Heart right ventricle (tissue), 16 donors: ENCODE measurements around the gene PANX2. TPM values are rescaled to one million over a fixed set of nuclear protein-coding genes. Genes with fewer than 3 reads are reported as not detected.
"Not testable (repeated sequence)": the region's sequence is repeated elsewhere in the genome, so short reads cannot be mapped to it uniquely, and the experiment has no call there.

Experiments
- ATAC-seq, 8 donors: fragments of 200-7000 bp; cut with Tn5 transposase; one replicate each; pipeline ENCODE4 v1.9.1; 2020; ENCODE audit warnings: mild to moderate bottlenecking in 8 of 8, moderate library complexity in 8 of 8, moderate number of reproducible peaks in 1 of 8
- DNase-seq, 2 donors: peaks; one replicate each; pipeline ENCODE4 v3.0.0-alpha.2; 2020
- H3K27ac ChIP-seq, 10 donors: fragments of 200-600 bp; sonication (generic) in 2 of 10; one replicate each; pipeline versions ENCODE4 v1.5.0 to v1.8.0; 2020 to 2022; ENCODE audit warnings: mild to moderate bottlenecking in 3 of 10
- H3K27me3 ChIP-seq, 7 donors: fragments of 200-600 bp; one replicate each; pipeline ENCODE4 v1.8.0; 2021 to 2022; ENCODE audit warnings: mild to moderate bottlenecking in 2 of 7
- H3K36me3 ChIP-seq, 9 donors: fragments of 200-600 bp; sonication (generic) in 1 of 9; one replicate each; pipeline versions ENCODE4 v1.5.0 to v1.8.0; 2020 to 2022; ENCODE audit warnings: mild to moderate bottlenecking in 2 of 9
- H3K4me1 ChIP-seq, 9 donors: fragments of 200-600 bp; sonication (generic) in 1 of 9; one replicate each; pipeline versions ENCODE4 v1.5.0 to v1.8.0; 2020 to 2022; ENCODE audit warnings: mild to moderate bottlenecking in 4 of 9
- H3K4me3 ChIP-seq, 10 donors: fragments of 200-600 bp; sonication (generic) in 2 of 10; one replicate each; pipeline versions ENCODE4 v1.5.0 to v1.8.0; 2020 to 2022; ENCODE audit warnings: mild to moderate bottlenecking in 7 of 10, moderate library complexity in 2 of 10
- H3K9me3 ChIP-seq, 11 donors: fragments of 200-600 bp in 10 of 11; sonication (generic) in 2 of 11; one replicate each; pipeline versions ENCODE4 v1.5.0 to v1.8.0; 2013 to 2022; ENCODE audit warnings: mild to moderate bottlenecking in 2 of 11, control low read depth in 1 of 11, moderate library complexity in 1 of 11
- whole genome bisulfite sequencing, 2 donors: extraction: QIAGEN DNeasy Blood & Tissue Kit; methylation state at CpG; one replicate each; pipeline ENCODE4 v1.1.7; 2013; ENCODE audit warnings: inconsistent platforms in 1 of 2; 5-methylcytosine and 5-hydroxymethylcytosine counted together
- intact Hi-C, 10 donors: fragments of 100-400 bp; cut with DNase I; formaldehyde crosslinking; loops; one replicate each; pipeline versions ENCODE4 v1.11.1 to v1.14.2; 2022
- polyA plus RNA-seq, 2 donors: library from polyadenylated mRNA; stranded (reverse); fragments of 200-250 nt; gene quantifications; one replicate each; pipeline ENCODE4 v1.2.3, GENCODE V29; 2013
- total RNA-seq, 10 donors: library from RNA; stranded (reverse); fragmentation: NEBNext Ultra II Directional in 3 of 10; extraction: Animal tissue kit (Norgen Biotek cat#: 25700) in 3 of 10; gene quantifications; one replicate each; pipeline versions ENCODE4 v1.2.1 to v1.2.4, GENCODE V29; 2021 to 2023
- TF ChIP-seq, protein P1 (sequence below), 9 donors: fragments of 200-600 bp; sonication (generic) in 2 of 9; IDR thresholded peaks; one replicate each; pipeline versions ENCODE4 v1.5.0 to v1.8.0; 2021 to 2022; ENCODE audit warnings: antibody characterized with exemption in 9 of 9, mild to moderate bottlenecking in 5 of 9, moderate library complexity in 1 of 9
- donor health status: Arrhythmogenic right ventricular cardiomyopathy.
- donor health status: ischemic (EF 13 %, LVEDD 7.1; RV severe dilation, severe dysfunction).
- donor health status: healthy with polysubstance abuse.
- donor health status: DM: no; HTN: yes; CAD: no.
- donor health status: DM: no; HTN: no; CAD: no.
- donor health status: ischemic (EF 25% LVEDD 6.9; RV normal size, moderate dysfunction).
- donor health status: ischemic (EF 25% LVEDD 5.7; RV mildly dilated, moderate dysfunction).
- donor health status: healthy.
- donor health status: DM: yes; HTN: yes; CAD: no.
- donor health status: Ischemic cardiomyopathy.
- donor health status: ischemic (EF 35%, LVEDD 5.7; RV mildly dilated, moderate dysfunction).
- donor health status: nonischemic (EF 11% LVEDD 7.7; RV severe dilation, severe dysfunction).
- donor health status: DM: yes; HTN: yes; CAD: no.
- donor health status: PGD.
- donor health status: ischemic (EF 29% LVEDD 5.4; RV normal size, mild dysfunction).
- donor health status: nonischemic (EF 23%, LVEDD 6.1; RV moderate dilation, normal function).

The PANX2 gene
- total and polyA plus RNA-seq, 12 donors, result 0.07 to 0.61 (median 0.21) TPM; not detected in 3

DNA sequence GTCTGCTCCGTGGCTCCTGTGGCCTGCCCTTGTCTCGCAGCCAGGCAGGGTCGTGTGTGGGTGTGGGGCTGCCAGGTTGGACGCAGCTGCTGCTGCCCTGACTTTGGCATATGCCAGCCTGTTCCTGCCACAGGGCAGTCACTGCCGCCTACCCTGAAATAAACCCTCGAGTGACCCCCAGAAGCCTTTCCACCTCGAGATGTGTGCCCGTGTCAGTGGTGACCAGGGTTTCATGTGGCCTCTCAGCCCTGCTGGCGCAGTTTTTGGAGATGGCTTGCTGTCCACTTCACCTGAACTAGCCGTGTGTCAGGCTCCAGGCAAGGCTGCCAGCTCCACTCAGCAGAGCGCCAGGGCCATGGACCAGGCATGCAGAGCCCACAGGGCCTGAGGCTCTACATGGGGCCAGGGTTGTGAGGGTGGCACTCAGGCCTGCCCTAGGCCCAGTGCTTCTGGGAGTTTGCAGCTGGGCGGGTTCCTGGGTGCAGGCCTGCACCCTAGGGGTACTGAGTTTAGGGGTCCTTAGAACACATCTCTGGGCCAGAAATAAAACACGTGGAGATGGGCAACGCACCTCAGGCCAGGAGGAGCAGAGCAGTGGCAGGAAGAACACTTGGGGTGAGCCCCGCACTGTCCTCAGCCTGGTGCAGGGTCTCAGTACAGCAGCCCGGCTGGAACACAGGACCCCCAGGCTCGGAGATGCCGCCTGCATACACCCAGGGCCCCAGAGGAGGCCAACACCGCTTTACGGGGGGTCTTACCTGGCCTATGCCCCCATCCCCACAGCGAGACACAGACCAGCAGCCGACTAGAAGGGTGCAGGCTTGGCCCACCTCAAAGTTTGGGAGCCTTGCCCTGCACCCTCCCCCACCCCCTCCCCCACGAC lies 8.8 kb upstream of the PANX2 start:
- no peaks in the 10 kb centered on the region for H3K4me1 ChIP-seq
- H3K9me3 ChIP-seq, result no peaks in the 10 kb centered on the region
- no peak for DNase-seq
- no peak overlapping the region for H3K4me3 ChIP-seq
- peaks cover 0 to 28% (median 16%) of the 10 kb centered on the region in 7 donors for H3K27me3 ChIP-seq
- peak in 1 of 8 donors; percentile 34 for ATAC-seq
- intact Hi-C loops, result no loop called here
- 83 to 88% methylated on average over 23 of the region's 23 CpGs for WGBS, 2 donors
- H3K36me3 ChIP-seq, result no peaks in the 10 kb centered on the region
- TF ChIP-seq, protein P1, sequence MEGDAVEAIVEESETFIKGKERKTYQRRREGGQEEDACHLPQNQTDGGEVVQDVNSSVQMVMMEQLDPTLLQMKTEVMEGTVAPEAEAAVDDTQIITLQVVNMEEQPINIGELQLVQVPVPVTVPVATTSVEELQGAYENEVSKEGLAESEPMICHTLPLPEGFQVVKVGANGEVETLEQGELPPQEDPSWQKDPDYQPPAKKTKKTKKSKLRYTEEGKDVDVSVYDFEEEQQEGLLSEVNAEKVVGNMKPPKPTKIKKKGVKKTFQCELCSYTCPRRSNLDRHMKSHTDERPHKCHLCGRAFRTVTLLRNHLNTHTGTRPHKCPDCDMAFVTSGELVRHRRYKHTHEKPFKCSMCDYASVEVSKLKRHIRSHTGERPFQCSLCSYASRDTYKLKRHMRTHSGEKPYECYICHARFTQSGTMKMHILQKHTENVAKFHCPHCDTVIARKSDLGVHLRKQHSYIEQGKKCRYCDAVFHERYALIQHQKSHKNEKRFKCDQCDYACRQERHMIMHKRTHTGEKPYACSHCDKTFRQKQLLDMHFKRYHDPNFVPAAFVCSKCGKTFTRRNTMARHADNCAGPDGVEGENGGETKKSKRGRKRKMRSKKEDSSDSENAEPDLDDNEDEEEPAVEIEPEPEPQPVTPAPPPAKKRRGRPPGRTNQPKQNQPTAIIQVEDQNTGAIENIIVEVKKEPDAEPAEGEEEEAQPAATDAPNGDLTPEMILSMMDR (IDR thresholded peaks at IDR 0.05), result no peak
- H3K27ac ChIP-seq, result no peak overlapping the region

DNA sequence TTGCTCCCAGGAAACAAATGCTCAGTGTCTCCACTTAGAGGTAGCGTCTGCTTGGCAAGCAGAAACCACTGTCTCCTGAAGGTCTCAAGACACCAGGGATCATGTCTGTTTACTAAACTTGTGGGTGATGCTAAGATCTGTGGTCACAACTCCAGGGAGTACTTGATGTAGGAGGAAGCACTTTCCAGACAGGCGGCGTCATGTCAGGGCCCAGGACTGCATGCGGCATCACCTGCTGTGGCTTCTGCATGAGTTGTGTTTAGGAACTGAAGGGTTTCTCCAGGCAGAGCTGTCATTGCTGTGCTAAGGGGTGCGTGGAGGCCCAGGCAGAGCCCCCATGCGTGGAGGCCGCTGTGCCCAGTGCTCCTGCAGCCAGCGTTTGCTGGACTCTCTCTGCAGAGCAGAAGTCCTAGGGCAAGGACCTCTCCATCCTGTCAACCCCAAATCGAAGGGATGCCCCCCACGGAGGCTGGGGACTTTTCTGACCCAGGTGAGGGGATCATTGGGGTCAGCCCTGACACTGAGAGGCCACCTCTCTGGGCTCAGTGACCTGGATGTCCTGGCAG lies 8.1 kb upstream of the PANX2 start:
- peak in 1 of 8 donors; percentile 10 for ATAC-seq
- Histone ChIP-seq H3K27me3 (peaks cover 0 to 28% (median 16%) of the 10 kb centered on the region in 7 donors), H3K9me3 (no peaks in the 10 kb centered on the region), H3K36me3 (no peaks in the 10 kb centered on the region), H3K4me3 (no peak overlapping the region), H3K27ac (no peak overlapping the region), H3K4me1 (no peaks in the 10 kb centered on the region)
- intact Hi-C loops, result no loop called here
- DNase-seq, result no peak
- TF ChIP-seq, protein P1 (IDR thresholded peaks at IDR 0.05), result no peak
- WGBS, 2 donors, result 86 to 87% methylated on average over 10 of the region's 10 CpGs

DNA sequence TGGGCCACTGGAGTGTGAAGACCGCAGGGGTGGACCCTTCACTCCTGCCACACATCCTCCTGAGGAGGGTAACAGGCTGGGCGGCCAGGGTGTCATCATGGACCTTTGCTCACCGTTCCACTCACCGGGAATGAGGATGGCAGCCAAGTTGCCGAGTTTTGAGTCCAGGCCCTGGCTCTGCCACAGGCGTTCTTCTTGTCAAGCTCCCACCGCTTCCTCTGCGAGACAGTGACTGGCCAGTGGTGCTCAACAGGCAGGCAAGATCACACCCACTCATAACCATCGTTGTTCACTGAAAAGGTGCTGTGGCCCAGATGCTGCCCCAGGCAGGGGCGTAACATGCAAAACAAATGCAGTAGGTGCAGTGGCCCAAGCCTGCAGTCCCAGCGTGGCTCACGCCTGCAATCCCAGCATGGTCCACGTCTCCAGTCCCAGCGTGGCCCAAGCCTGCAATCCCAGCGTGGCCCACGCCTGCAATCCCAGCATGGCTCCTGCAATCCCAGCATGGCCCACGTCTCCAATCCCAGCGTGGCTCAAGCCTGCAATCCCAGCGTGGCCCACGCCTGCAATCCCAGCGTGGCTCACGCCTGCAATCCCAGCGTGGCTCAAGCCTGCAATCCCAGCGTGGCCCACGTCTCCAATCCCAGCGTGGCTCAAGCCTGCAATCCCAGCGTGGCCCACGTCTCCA lies 5.0 kb upstream of the PANX2 start:
- no peak overlapping the region for H3K4me3 ChIP-seq
- TF ChIP-seq, protein P1 (IDR thresholded peaks at IDR 0.05), result no peak
- DNase-seq (no peak), ATAC-seq (no peak)
- no peaks in the 10 kb centered on the region for H3K36me3 ChIP-seq
- peaks cover 0 to 7% (median 5%) of the 10 kb centered on the region in 9 donors for H3K4me1 ChIP-seq
- H3K9me3 ChIP-seq, result no peaks in the 10 kb centered on the region
- intact Hi-C loops, result no loop called here
- no peak overlapping the region for H3K27ac ChIP-seq
- peaks cover 0 to 25% (median 17%) of the 10 kb centered on the region in 7 donors for H3K27me3 ChIP-seq
- 96% methylated on average over 28 of the region's 28 CpGs for WGBS, 2 donors

DNA sequence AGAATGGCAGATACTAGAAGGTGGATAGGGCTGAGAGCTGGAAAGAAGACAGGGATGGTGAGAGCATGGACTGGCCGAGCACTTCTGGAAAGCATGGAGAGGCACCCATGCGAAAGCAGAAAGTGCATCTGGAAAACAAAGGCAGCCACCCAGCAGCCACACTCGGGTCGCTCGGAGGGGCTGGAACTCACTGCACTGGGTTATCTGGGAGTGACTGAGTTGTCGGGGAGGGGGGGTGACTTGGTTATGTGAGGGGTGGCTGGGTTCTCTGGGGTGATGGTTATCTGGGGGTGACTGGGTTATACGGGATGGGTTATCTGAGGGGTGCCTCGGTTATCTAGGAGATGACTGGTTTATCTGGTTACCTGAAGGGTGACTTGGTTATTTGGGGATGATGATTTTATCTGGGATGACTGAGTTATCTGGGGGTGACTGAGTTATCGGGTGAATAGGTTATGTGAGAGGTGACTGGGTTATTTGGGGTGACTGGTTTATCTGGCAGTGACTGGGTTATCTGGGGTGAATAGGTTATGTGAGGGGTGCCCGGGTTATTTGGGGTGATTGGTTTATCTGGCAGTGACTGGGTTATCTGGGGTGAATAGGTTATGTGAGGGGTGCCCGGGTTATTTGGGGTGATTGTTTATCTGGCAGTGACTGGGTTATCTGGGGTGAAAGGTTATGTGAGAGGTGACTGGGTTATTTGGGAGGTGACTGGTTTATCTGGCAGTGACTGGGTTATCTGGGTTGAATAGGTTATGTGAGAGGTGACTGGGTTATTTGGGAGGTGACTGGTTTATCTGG lies 2.6 kb upstream of the PANX2 start:
- intact Hi-C loops, result no loop called here
- ATAC-seq (no peak), DNase-seq (no peak)
- Histone ChIP-seq H3K9me3 (no peaks in the 10 kb centered on the region), H3K27me3 (peaks cover 5 to 45% (median 33%) of the 10 kb centered on the region in 7 donors), H3K36me3 (no peaks in the 10 kb centered on the region), H3K4me3 (no peak overlapping the region), H3K27ac (no peak overlapping the region), H3K4me1 (peaks cover 0 to 13% (median 6%) of the 10 kb centered on the region in 9 donors)
- TF ChIP-seq, protein P1 (IDR thresholded peaks at IDR 0.05), result no peak
- 31 to 40% methylated on average over 11 of the region's 11 CpGs for WGBS, 2 donors

DNA sequence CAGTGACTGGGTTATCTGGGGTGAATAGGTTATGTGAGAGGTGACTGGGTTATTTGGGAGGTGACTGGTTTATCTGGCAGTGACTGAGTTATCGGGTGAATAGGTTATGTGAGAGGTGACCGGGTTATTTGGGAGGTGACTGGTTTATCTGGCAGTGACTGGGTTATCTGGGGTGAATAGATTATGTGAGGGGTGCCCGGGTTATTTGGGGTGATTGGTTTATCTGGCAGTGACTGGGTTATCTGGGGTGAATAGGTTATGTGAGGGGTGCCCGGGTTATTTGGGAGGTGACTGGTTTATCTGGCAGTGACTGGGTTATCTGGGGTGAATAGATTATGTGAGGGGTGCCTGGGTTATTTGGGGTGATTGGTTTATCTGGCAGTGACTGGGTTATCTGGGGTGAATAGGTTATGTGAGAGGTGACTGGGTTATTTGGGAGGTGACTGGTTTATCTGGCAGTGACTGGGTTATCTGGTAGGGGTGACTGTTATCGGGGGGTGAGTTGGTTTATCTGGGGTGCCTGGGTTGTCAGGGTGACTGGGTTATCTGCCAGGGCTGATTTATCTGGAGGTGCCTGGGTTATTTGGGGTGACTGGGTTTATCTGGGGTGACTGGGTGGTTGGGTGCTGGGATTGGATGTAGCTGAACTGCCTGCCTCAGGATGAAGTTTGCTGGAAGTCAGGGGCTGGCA lies 1.9 kb upstream of the PANX2 start:
- WGBS, 2 donors, result 30 to 47% methylated on average over 5 of the region's 5 CpGs
- Histone ChIP-seq H3K4me1 (peaks cover 0 to 13% (median 6%) of the 10 kb centered on the region in 9 donors), H3K27me3 (peaks cover 5 to 45% (median 35%) of the 10 kb centered on the region in 7 donors)
- intact Hi-C loops, DNase-seq, H3K27ac ChIP-seq, H3K4me3 ChIP-seq, H3K9me3 ChIP-seq, H3K36me3 ChIP-seq, ATAC-seq: not testable (repeated sequence)
